ENCODE data around the gene ESPN.

GRCh38 chr1:6472391-6472790 is 47.8 kb downstream of the ESPN start:
- TF ChIP-seq, protein P1, sequence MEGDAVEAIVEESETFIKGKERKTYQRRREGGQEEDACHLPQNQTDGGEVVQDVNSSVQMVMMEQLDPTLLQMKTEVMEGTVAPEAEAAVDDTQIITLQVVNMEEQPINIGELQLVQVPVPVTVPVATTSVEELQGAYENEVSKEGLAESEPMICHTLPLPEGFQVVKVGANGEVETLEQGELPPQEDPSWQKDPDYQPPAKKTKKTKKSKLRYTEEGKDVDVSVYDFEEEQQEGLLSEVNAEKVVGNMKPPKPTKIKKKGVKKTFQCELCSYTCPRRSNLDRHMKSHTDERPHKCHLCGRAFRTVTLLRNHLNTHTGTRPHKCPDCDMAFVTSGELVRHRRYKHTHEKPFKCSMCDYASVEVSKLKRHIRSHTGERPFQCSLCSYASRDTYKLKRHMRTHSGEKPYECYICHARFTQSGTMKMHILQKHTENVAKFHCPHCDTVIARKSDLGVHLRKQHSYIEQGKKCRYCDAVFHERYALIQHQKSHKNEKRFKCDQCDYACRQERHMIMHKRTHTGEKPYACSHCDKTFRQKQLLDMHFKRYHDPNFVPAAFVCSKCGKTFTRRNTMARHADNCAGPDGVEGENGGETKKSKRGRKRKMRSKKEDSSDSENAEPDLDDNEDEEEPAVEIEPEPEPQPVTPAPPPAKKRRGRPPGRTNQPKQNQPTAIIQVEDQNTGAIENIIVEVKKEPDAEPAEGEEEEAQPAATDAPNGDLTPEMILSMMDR (conservative IDR thresholded peaks at IDR 0.05; ENCODE audit: low read length), result peak; percentile 69
- TF ChIP-seq EZH2phosphoT487 (IDR thresholded peaks at IDR 0.05; ENCODE audit: borderline replicate concordance, low read depth, low read length), result no peak

All from OCI-LY7 (cell line).